HG03066 (cell line): ENCODE results near the gene SLC22A23.

Source experiments
- ATAC-seq: cut with Tn5 transposase; IDR thresholded peaks from one replicate; pipeline ENCODE4 v1.9.1; 2021; ENCODE audit warnings: low read depth; ENCODE audit not compliant: unreplicated experiment

Gene SLC22A23

DNA sequence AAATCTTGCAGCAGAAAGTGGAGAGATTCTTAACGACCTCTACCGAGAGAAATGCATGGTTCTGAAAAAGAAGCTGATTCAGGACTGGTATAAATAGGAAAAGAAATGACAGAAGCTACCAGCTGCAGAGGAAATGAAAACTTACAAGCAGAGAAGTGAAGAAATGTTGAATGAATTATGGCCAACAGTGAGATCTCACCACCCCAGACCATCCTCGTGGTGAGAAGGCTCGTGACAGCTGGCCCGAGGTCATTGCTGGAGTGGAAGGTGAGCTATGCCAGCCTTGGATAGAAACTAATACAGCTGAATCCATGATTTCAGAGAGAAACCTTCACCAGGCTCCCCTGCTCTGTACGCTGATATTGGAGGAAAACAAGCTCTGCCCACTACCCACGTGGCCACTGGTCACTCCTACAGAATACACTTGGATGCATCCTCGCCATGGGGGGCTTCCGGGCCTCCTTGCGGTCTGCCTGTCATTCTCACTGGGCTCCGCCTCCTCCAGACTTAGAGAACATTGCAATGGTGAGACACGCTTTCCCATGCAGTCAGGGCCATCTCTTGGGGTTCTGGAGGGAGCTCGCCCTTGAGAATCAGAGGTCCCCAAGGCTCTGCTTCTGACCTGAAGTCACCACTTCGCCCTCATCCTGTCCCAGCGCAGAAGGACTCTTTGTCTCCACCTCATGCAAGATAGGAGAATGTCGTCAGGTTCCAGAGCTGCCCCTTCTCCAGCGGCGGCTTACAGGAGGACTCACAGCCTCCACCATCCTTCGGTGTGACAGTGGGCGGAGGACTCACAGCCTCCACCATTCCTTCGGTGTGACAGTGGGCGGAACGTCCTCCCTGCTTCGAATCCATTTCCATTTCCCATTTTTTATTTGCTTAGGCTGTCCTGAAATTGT lies 218.8 kb downstream of the SLC22A23 start:
- ATAC-seq = no peak

DNA sequence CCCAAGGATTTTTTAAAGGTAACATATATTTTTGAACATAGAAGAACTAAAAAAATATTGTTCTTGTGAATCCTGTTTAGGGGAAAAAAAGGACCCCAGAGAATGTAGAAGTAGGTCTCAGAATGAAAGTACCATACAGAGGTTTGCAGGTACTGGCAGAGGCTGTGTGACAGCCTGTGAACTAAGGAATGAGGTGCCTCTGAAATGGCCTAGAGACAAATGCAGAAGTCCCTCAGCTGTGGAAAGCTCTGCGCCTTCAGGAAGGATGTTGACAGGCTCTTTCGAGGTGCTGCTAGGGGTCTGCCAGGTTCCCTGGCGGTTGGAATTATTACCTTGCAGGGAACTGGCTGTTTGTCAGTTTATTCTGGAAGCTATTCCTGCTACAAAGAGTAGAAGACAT lies 220.8 kb downstream of the SLC22A23 start:
- no peak for ATAC-seq

DNA sequence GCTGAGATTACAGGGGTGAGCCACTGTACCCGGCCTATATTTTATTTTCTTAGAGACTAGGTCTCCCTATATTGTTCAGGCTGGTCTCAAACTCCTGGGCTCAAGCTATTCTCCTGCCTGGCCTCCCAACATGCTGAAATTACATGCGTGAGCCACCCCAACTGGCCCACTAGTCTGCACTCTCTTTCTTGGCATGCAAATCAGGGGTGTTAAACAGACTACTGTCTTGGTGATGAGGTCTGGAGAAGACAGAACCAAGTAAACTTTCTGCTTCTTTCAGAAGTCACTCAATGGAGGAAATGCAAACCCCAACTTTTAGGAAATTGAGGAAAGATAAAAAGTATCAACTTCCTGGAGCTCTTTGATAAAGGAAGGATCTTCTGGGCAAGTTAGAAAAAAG lies 221.4 kb downstream of the SLC22A23 start:
- ATAC-seq = no peak

DNA sequence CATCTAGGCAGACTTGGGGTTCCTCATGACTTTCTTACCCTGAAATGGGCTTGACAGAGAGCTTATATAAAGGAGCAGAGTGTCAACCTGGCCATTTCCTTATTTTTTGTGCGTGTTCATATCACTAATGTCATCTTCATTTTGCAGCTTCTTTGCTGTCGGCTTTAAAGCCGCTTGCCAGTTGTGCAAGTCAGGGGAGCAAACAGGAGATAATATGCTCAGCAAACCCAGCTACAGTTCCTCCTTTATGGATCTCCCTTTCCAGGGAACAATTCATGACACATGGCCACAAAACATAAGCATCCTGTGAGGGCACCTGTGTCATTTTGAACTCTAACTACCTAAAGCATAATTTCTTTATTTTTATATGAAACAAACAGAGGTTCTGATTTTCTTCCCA lies 222.9 kb downstream of the SLC22A23 start:
- no peak for ATAC-seq

DNA sequence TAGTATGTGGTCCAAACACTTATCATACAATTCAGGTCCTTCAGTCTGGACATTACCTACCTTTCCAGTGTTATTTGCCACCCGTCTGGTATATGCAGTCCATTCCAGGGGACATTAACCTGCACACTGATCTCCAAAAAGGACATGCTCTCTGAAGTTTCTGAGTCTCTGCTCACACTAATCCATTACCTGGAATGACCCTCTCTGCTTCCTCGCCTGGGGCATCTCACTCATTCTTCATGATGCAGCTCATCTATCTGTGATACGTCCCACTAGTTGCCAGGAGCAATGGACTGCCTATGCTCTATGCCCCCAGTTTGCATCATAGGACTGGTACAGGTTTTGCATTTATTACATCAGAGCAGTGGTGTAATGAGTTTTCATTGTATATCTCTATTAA lies 223.5 kb downstream of the SLC22A23 start:
- no peak for ATAC-seq

DNA sequence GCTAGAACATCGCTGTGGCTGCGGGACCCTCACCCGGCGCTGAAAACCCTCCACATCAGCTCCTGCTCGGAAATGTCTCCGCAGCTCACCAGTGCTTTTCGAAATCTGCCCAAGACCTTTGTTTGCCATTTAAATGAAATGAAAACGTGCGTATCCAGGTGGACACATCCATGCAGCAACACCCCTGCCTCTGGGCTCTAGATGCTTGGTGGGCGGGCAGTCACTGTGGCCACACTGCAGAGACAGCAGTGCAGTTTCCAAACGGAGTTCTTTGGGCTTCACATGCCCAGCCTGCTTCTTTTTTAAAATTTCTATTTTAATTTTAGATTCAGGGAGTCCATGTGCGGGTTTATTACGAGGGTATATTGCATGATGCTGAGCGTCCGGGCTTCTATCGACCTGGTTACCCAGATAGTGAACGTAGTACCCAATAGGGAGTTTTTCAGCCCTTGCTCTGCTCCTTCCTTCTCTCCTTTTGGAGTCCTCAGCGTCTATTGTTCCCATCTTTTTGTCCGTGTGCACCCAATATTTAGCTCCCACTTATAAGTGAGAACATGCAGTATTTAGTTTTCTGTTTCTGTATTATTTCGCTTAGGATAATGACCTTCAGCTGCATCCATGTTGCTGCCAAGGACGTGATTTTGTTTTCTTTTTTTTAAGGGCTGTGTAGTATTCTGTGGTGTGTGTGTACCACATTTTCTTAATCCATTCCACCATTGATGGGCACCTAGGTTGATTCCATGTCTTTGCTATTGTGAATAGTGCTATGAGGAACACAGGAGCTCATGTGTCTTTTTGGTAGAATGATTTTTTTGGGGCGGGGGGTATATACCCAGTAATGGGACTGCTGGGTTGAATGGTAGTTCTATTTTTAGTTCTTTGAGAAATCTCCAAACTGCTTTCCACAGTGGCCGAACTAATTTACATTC lies 224.6 kb downstream of the SLC22A23 start:
- no peak for ATAC-seq

DNA sequence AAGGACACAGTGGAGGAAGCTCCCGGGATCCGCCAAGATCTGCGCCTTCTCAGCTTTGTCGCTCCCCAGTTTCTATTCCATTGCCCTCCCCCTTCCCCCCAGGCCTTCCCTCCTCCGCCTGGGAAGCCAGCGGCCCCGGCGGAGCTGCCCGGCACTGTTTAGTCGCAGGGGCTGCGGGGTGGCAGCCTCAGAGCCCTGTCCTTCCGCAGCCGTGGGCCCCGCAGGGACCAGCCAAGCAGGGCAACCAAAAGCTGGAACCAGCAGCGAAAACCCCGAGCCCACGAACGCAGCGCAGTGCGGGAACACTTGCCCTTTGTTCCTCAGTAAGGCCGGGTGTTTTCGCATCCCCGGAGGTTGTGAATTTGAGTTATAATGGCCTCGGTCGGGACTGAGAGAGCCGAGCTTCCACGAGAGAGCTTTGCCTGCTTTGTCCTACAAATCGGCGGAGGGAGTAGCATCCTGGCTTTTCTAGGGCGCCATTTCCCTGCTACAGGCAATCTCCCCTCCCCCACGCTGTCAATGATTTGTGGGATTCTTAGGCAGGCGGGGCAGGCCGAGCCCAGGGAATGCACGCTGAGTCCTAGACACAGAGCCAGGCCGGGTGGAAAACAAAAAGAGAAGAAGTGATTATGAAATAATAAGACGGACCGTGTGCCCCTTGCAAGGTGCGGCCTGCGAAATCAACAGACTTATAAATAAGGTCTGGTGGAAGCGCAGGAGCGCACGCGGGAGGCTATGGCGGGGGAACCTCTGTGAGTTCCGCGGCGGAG lies 225.4 kb downstream of the SLC22A23 start:
- ATAC-seq = no peak

DNA sequence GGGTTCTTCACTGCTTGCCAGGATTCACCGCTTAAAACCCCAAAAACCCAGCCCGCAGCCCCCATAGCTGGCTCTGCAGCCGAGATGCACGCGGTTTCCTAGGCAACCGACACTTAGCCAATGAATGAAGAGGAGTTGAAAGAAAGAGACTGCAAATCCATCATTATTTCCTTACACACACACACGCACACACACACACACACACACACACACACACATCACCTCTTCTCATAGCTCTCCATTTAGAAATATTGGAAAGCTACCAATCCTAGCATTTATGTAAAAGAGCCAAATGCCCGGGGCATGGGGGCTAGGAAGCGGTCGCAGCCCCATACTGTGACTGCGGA lies 226.0 kb downstream of the SLC22A23 start:
- no peak for ATAC-seq

DNA sequence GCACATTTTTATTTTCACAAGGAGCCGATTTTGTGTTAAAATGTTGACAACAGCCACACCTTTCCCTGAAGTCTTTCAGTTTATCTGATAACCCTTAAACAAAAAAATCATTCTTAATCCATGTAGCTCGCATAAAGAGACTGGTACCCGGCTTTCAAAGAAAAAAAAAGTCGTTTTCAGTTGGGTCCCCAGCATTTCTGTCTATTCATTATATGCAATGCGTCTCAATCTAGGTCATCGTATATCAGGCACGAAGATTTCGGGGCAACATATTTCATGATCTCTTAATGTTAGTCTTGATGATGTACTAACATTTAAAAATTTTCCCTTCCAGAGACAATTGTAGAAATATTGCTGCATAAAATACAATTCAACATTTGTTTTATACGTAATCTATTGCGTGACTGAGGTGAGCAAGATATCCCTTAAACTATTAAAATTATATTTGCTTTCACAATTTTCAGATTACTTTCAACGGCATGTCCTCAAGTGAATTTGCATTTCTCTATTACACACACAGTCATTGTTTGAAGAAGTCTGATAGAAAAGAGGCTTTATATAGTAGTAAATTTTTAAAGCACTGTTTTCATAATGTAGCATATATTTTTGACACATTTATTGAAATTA lies 226.5 kb downstream of the SLC22A23 start:
- no peak for ATAC-seq

DNA sequence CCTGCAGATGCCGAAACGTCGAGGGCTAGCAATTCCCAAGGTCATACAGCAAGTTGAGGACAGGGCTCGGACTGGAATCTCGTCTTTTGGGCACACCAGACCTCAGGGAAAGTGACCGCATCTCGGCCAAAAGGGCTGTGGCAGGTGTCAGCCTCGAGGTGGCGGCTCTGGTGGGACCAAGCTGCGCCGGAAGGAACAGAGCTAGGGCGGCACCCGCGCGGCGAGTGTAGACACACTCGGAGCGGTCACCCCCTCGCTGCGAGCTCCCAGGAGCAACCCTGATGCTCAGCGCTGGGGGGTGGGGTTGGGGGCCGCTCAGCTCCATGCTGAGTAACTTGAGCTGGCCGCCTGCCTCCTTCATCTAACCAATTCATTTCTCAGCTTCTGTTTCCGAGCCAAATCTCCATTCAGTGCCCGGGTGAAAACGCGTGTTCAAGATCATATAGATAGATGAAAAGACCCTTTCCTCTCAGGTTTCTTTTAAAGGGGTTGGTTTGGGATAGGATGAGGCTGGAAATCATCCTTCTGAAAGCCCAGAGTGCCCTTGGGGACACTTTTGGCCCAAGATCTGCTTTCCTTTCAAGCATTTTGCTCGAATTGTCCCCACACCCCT lies 227.2 kb downstream of the SLC22A23 start:
- no peak for ATAC-seq

DNA sequence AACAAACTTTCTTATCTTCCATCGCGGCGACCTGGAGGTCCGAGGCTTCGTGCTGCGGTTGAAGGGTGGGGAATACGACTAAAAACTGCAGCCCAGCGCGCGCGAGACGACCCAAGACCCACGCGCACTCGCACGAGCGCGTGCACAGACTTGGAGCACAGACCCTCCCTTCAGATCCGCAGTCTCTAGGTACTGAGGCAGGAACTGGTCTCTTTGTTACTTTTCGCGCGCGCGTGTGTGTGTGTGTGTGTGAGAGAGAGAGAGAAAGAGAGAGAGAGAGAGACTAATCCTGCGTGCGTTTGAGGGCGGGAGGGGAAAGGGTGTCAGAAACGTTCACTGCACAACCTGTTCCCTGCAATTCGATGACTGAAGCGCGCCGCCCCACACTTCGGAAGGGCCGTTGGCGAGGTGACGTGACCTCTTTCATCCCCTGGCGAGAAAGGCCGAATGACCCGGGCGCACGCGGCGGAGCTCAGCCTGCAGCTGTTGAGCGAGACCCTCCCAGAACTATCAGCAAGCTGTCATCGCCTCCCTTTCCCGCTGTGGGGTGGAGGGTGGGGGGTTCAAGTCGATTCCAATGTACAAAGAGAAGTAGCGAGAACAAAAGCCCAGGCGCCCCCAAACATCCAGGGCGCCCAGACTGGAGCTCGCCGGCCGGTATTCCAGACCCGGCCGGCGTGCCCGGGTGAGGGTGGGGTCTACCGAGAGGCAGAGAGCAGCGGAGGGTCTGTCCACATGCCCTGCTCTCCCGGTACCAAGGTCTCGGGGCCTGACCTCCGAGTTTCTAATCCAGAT lies 227.9 kb downstream of the SLC22A23 start:
- no peak for ATAC-seq

DNA sequence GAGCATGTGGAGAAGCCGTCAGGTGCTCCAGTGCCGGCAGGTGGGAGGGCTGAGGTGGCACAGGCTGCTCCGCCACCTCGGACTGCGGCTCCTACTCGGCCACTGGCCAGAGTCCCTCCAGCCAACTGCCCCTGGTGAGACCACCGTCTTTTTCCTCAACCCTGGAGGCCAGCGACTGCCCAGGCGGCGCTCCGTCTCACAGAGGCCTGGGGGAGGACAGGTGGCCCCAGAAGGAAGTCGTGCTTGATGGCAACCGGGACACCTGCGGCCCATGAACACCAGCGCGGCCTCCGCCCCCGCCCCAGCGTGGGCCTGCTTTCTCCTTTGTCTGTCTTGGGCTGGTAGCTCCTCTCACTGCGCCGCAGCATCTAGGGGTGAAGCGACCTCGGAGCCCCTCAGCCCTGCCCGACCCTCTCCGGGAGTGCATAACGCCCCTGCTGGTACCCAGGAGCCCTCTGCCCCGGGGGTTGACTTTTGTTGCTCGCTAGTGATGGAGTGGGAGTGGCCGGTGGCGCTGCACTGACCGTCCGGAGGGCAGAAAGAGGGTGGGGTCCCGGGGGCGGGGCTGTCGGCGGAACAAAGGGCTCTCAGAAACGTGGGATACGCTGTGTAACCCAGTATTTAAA lies 228.7 kb downstream of the SLC22A23 start:
- ATAC-seq = no peak

DNA sequence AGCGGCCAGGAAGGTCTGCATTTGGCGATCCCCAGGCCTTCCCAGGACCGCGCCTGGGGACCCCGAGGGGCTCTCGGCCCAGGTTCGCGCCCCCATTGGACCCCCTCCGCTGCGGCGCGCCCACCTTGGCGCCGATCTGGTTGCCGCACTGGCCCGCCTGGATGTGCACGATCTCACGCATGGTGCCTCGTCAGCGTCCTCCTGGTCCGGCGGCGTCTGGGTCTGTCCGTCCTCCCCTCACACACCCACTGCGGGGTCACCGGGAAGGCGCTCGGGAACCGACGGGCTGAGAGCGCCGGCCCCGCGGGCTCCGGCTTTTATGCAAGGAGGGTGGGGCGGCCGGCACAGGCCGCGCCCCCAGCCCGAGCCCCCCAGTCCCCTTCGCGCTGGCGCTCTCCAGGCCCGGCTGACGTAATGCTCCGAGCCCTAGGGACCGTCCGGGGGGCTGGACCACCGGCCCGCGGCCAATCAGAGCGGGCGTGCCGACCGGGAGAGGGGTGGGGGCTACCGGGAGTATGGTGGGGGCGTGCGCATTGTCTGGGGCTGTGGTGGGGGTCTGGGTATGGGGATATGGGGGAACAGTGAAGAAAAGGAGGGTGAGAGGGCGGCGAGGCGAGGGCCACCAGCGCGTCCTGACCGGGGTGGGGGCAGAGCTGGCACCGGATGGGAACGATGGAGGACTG lies 229.3 kb downstream of the SLC22A23 start, which contains the start of gene TUBB2B:
Gene TUBB2B, minus strand, starts transcription at position 291 of the 683 bp plus-strand sequence. Its CDS starts 110 bp downstream, at position 181.
- ATAC-seq = no peak

DNA sequence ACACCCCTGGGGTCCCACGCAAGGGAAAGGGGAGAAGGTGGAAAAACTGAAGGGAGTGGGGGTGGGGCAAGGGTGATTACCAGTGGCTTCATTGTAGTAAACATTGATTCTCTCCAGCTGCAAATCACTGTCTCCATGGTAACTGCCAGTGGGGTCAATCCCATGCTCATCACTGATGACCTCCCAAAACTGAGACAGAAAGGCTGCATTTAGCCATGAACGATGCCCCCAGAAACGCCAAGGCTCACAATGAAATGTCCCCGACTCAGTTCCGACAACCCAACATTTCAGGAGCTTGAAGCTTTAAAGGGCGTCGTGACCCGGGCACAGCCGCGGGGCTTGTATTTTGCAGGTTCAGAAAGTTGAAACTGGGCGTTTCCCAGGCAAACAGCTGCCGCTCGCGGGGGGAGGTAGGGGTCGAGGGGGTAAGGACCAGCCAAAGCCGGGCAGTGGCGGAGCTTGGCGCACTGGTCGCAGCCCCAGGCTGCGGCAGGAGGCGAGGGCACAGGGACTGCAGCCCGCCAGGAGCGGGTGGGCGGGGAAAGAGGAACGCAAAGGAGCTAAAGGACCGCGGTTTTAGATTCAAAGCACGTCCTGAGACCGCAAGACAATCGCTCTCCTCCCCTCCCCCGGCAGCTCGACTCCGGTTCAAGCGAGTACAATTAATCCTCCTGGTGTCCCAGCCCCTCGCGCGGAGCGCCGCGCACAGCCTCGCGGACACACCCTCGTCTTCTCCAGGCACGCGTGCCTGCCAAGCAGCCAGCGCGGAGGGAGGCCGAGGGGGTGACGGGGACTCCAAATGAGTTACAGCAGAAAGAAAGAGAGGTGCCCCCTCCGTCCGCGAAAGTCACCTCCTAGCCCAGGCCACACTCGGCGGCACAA lies 230.1 kb downstream of the SLC22A23 start:
- ATAC-seq = no peak

DNA sequence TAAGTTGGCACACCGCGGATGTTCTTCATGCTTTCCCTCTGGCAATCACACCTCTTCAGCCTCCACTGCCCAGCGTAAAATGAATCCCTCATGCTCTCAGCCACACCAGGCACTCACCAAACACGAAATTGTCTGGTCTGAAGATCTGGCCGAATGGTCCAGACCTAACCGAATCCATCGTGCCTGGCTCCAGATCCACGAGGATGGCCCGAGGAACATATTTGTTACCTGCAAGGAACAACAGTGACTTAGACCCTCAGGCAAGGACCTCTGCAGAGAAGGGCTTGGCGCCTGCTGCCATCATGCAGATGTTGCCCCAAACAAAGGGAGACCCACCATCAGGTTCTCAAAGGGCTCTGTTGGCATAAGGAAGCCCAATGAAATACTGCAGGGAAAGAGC lies 230.8 kb downstream of the SLC22A23 start:
- ATAC-seq = no peak

DNA sequence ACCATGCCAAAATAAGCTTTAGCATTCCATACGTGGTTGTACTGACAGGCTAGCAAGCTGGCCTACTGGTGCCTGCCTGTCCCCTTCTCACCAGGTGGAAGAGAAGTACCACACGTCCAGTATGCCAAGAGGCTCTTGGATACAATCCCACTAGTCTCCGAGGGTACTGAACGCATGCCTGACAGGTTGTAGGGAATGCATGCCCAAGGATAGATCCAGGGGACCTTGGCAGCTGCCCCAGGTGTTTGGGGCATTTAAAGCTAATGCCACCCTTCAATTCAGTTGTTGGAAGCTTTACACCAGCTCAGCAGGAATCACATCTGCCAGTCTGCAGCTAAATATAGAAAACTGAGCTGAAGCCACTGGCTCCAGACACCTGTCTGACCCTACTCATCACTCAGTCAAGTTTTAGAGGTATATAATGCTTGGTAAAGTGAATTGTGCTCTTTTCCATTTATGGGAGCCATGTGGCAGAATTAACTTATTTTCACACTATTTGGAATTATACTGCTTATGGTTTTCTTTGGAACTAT lies 234.3 kb downstream of the SLC22A23 start:
- ATAC-seq = no peak

DNA sequence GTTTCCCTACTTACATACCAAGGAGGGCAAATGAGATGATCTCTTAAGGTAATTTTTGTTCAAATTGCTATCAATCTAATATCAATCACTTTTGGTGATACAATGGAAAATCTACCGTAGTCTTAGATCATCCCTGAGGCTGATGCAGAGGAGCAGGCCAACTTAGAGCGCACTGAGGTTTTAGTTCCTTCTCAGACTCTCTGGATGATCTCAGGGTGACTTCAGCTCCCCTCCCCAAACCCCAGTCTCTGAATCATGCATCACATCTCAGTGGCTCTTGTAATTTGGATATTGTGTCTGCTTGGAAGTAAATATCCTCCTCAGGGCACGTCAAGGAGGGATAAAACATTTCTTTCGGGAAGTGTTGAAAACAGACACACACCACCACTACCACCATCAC lies 235.3 kb downstream of the SLC22A23 start:
- no peak for ATAC-seq
